ENCODE measurements around the gene CHD9. TPM values are rescaled to one million over a fixed set of nuclear protein-coding genes. Genes with fewer than 3 reads are reported as not detected.

The CHD9 gene, protein sequence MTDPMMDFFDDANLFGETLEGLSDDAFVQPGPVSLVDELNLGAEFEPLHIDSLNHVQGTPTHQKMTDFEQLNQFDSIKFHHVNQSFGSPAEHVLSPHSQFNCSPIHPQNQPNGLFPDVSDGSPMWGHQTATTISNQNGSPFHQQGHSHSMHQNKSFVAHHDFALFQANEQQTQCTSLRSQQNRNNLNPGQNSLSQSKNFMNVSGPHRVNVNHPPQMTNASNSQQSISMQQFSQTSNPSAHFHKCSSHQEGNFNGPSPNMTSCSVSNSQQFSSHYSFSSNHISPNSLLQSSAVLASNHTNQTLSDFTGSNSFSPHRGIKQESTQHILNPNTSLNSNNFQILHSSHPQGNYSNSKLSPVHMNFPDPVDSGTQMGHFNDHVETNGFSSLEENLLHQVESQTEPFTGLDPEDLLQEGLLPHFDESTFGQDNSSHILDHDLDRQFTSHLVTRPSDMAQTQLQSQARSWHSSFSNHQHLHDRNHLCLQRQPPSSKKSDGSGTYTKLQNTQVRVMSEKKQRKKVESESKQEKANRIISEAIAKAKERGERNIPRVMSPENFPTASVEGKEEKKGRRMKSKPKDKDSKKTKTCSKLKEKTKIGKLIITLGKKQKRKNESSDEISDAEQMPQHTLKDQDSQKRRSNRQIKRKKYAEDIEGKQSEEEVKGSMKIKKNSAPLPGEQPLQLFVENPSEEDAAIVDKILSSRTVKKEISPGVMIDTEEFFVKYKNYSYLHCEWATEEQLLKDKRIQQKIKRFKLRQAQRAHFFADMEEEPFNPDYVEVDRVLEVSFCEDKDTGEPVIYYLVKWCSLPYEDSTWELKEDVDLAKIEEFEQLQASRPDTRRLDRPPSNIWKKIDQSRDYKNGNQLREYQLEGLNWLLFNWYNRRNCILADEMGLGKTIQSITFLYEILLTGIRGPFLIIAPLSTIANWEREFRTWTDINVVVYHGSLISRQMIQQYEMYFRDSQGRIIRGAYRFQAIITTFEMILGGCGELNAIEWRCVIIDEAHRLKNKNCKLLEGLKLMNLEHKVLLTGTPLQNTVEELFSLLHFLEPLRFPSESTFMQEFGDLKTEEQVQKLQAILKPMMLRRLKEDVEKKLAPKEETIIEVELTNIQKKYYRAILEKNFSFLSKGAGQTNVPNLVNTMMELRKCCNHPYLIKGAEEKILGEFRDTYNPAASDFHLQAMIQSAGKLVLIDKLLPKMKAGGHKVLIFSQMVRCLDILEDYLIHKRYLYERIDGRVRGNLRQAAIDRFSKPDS (N-terminal part only)
- total RNA-seq: 10 to 100 TPM; 56.3 to 62.6 TPM

DNA sequence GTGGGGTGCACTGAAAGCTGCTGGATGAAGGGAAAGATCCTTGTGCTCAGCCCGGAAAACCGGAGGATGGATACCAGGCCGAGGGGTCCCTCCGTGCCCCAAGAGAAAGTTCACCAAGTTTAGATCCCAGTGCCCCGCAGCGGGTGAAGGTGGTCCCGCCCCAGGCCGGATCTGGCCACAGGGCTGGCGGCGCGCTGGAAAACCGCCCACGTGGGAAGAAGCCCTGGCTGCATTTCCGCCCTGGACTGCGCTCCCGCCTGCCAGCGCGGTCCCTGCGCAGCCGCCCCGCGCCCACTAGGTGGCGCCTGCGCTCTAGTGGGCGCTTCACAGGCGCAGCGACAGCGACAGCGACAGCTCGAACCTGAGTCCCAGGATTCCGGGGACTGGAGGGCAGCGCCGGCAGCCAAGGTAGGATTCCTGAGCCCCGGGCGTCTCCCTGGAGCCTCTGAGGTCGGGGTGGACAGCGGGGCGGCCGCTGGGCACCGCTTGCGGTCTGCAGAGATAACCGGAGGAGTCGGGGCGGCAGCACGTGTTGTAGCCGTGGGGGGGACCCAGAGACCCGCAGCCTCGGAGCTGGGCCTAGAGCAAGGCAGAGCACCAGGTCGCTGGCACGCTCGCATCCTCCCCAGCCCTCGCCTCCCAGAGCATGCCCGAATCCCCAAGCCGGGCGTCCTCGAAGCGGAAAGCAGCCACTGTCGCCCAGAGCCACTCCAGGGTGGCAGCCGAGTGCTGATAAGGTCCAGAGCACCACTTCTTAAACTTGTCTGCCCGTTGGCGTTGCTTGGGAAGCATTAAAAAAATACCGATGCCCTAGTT lies at the start of gene CHD9:
Gene CHD9 (plus strand): TSS at position 322 of the 816 bp plus-strand sequence. CDS start 101,099 bp downstream, outside the sequence.
- Histone ChIP-seq H3K9me3 (no peaks in the 10 kb centered on the region), H3K27me3 (replicated peaks; ENCODE audit: insufficient read depth) (no peaks in the 10 kb centered on the region), H3K4me1 (replicated peaks) (no peaks in the 10 kb centered on the region), H3K4me3 (peak within 1 kb of the TSS; percentile 51 to 64), H3K36me3 (no peaks in the 10 kb centered on the region), H3K27ac (peak within 1 kb of the TSS; percentile 87)
- TF ChIP-seq POLR2AphosphoS5 (IDR thresholded peaks at IDR 0.05): peak; percentile 77
- peak; percentile 36 for TF ChIP-seq POLR2A (IDR thresholded peaks at IDR 0.05)
- peak; percentile 99 to 100 (median 99) for TF ChIP-seq CTCF (IDR thresholded peaks at IDR 0.05)
- peak; percentile 79 for DNase-seq (ENCODE audit: low spot score)
- WGBS: under 1% methylated on average over 61 of the region's 62 CpGs
- intact Hi-C loops (cut with DNase I): loop anchor here (1.0 to 10.0 kb wide), 5 partner anchors 37 to 230 kb away; no protein-coding TSS in a partner anchor

DNA sequence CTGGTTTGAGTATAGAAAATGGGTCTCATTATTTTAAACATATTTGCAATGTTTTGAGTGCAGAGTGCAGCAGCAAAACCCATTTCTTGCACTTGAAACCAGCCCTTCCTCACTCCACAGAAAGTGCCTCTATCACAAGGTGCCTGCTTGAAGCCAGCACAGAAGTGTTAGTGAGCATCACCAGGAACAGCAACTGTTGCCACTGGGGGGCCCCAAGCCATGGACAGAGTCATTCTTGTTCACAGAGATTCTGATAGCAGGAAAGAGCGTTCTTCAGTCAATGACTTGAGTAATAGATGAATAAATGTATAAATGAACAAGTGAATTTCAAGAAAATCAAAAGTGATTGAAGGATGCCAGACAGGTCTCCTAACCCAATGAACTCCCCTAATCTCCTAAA lies 47.7 kb upstream of the CHD9 start:
- WGBS: 96% methylated on average over 1 of the region's 1 CpG
- Histone ChIP-seq H3K27me3 (replicated peaks; ENCODE audit: insufficient read depth) (no peaks in the 10 kb centered on the region), H3K27ac (no peak overlapping the region), H3K4me1 (replicated peaks) (no peaks in the 10 kb centered on the region), H3K9me3 (no peaks in the 10 kb centered on the region), H3K36me3 (no peaks in the 10 kb centered on the region), H3K4me3 (no peak overlapping the region)
- TF ChIP-seq CTCF (IDR thresholded peaks at IDR 0.05) (no peak), POLR2A (IDR thresholded peaks at IDR 0.05) (no peak), POLR2AphosphoS5 (IDR thresholded peaks at IDR 0.05) (no peak)
- intact Hi-C loops (cut with DNase I): no loop called here
- no peak for DNase-seq (ENCODE audit: low spot score)

GRCh38 chr16:53014287-53014686 lies 40.5 kb upstream of the CHD9 start:
- Histone ChIP-seq H3K4me3 (no peak overlapping the region), H3K27me3 (replicated peaks; ENCODE audit: insufficient read depth) (no peaks in the 10 kb centered on the region), H3K4me1 (replicated peaks) (no peaks in the 10 kb centered on the region), H3K9me3 (no peaks in the 10 kb centered on the region), H3K36me3 (no peaks in the 10 kb centered on the region), H3K27ac (no peak overlapping the region)
- no peak for DNase-seq (ENCODE audit: low spot score)
- 60% methylated on average over 4 of the region's 4 CpGs for WGBS
- intact Hi-C loops (cut with DNase I): no loop called here
- TF ChIP-seq POLR2A (IDR thresholded peaks at IDR 0.05) (no peak), CTCF (IDR thresholded peaks at IDR 0.05) (no peak), POLR2AphosphoS5 (IDR thresholded peaks at IDR 0.05) (no peak)

DNA sequence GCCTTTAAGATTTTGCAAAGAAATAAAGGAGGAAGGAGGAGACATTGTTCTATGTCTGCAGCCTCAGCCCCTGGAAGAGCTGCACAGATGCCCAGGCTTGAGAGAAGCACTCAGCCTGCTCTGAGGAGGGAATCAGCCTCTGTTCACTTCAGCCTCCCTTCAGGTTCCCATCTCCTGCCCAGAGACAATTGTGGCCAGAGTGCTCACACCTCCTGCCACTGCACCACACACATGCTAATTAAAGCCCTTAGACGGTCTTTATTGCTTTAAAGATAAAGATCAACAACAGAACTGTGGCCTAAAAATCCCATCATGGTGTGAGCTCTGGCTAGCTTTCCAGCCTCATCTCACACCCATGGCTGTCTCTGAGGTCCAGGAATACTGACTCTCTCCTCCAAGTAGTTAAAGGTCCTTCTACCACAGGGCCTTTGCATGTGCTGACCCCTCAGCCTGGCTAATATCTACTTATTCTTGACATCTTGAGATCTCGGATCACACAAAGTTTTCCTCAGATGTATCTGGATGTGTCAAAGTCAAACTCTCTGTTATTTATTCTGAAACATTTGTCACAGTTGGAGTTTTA lies 35.9 kb upstream of the CHD9 start:
- H3K4me1 ChIP-seq (replicated peaks): no peaks in the 10 kb centered on the region
- no peaks in the 10 kb centered on the region for H3K27me3 ChIP-seq (replicated peaks; ENCODE audit: insufficient read depth)
- DNase-seq (ENCODE audit: low spot score): no peak
- intact Hi-C loops (cut with DNase I): no loop called here
- H3K27ac ChIP-seq: no peak overlapping the region
- 68% methylated on average over 2 of the region's 2 CpGs for WGBS
- no peaks in the 10 kb centered on the region for H3K36me3 ChIP-seq
- H3K4me3 ChIP-seq: no peak overlapping the region
- TF ChIP-seq POLR2AphosphoS5 (IDR thresholded peaks at IDR 0.05) (no peak), CTCF (IDR thresholded peaks at IDR 0.05) (no peak), POLR2A (IDR thresholded peaks at IDR 0.05) (no peak)
- H3K9me3 ChIP-seq: no peaks in the 10 kb centered on the region

Measured in prostate gland (tissue), 2 donors.